ENCODE results near the gene PSMD14.

PSMD14 gene

DNA sequence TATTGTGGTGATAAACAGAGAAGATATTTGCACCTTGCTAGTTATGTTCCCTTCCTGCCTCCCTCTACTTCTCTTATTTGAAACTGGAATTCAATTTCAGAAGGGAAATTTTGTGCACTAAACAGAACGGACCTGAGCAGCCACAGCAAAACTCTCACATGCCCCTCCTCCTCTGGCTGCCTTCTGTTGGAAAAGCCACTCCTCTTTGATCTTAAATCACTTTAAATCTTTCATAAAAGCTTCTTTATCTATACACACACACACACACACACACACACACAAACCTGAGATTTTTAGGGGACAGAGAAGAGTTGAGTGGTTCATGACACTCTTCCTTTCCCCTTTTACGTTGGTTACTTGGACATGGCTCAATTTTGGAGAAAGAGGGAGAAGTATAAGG lies 113.5 kb downstream of the PSMD14 start:
- TF ChIP-seq, protein P1, sequence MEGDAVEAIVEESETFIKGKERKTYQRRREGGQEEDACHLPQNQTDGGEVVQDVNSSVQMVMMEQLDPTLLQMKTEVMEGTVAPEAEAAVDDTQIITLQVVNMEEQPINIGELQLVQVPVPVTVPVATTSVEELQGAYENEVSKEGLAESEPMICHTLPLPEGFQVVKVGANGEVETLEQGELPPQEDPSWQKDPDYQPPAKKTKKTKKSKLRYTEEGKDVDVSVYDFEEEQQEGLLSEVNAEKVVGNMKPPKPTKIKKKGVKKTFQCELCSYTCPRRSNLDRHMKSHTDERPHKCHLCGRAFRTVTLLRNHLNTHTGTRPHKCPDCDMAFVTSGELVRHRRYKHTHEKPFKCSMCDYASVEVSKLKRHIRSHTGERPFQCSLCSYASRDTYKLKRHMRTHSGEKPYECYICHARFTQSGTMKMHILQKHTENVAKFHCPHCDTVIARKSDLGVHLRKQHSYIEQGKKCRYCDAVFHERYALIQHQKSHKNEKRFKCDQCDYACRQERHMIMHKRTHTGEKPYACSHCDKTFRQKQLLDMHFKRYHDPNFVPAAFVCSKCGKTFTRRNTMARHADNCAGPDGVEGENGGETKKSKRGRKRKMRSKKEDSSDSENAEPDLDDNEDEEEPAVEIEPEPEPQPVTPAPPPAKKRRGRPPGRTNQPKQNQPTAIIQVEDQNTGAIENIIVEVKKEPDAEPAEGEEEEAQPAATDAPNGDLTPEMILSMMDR (IDR thresholded peaks at IDR 0.05; ENCODE audit: insufficient read depth, missing control alignments) = no peak
- FAIRE-seq (no peak), DNase-seq (ENCODE audit: insufficient read length, low spot score) (no peak)

DNA sequence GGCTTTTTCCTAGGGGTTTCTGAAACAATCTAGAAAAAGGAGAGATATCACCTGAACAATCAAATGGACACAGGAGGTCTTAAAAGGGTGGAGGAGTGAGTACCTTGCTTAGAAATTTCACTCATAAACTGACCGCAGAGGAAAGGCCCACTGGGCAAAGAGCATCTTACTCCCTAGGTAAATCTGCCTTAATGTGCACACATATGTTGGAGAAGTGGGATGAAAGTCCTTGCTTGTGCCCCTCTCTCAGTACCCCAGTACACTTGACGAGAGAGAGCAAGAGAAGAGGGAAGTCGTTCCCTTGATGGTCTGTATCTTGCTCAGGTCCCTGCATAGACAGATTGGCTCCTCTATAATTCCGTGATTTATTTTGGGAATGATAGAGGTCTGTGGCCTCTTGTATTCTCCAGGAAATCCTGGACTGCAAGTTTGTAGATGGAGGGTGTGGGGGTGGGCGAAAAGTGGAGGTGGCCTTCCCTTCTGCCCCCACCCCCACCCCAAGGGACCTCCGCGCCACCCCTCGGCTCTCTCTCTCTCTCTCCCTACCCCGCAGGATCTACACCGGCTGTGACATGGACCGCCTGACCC lies 114.7 kb downstream of the PSMD14 start:
- TF ChIP-seq, protein P1 (IDR thresholded peaks at IDR 0.05; ENCODE audit: insufficient read depth, missing control alignments) = no peak
- no peak for DNase-seq (ENCODE audit: insufficient read length, low spot score)

DNA sequence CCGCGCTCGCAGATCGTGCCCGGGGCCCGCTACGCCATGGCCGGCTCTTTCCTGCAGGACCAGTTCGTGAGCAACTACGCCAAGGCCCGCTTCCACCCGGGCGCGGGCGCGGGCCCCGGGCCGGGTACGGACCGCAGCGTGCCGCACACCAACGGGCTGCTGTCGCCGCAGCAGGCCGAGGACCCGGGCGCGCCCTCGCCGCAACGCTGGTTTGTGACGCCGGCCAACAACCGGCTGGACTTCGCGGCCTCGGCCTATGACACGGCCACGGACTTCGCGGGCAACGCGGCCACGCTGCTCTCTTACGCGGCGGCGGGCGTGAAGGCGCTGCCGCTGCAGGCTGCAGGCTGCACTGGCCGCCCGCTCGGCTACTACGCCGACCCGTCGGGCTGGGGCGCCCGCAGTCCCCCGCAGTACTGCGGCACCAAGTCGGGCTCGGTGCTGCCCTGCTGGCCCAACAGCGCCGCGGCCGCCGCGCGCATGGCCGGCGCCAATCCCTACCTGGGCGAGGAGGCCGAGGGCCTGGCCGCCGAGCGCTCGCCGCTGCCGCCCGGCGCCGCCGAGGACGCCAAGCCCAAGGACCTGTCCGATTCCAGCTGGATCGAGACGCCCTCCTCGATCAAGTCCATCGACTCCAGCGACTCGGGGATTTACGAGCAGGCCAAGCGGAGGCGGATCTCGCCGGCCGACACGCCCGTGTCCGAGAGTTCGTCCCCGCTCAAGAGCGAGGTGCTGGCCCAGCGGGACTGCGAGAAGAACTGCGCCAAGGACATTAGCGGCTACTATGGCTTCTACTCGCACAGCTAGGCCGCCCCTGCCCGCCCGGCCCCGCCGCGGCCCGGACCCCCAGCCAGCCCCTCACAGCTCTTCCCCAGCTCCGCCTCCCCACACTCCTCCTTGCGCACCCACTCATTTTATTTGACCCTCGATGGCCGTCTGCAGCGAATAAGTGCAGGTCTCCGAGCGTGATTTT lies 115.5 kb downstream of the PSMD14 start:
- FAIRE-seq (no peak), DNase-seq (ENCODE audit: insufficient read length, low spot score) (no peak)
- TF ChIP-seq, protein P1 (IDR thresholded peaks at IDR 0.05; ENCODE audit: insufficient read depth, missing control alignments) = no peak

More for the DNA sequence above, 114.7 kb downstream of the PSMD14 start:
- no peak for FAIRE-seq

DNA sequence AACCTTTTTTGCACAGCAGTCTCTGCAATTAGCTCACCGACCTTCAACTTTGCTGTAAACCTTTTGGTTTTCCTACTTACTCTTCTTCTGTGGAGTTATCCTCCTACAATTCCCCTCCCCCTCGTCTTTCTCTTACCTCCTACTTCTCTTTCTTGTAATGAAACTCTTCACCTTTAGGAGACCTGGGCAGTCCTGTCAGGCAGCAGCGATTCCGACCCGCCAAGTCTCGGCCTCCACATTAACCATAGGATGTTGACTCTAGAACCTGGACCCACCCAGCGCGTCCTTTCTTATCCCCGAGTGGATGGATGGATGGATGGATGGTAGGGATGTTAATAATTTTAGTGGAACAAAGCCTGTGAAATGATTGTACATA lies 116.2 kb downstream of the PSMD14 start:
- FAIRE-seq (no peak), DNase-seq (ENCODE audit: insufficient read length, low spot score) (no peak)
- TF ChIP-seq, protein P1 (IDR thresholded peaks at IDR 0.05; ENCODE audit: insufficient read depth, missing control alignments) = no peak

DNA sequence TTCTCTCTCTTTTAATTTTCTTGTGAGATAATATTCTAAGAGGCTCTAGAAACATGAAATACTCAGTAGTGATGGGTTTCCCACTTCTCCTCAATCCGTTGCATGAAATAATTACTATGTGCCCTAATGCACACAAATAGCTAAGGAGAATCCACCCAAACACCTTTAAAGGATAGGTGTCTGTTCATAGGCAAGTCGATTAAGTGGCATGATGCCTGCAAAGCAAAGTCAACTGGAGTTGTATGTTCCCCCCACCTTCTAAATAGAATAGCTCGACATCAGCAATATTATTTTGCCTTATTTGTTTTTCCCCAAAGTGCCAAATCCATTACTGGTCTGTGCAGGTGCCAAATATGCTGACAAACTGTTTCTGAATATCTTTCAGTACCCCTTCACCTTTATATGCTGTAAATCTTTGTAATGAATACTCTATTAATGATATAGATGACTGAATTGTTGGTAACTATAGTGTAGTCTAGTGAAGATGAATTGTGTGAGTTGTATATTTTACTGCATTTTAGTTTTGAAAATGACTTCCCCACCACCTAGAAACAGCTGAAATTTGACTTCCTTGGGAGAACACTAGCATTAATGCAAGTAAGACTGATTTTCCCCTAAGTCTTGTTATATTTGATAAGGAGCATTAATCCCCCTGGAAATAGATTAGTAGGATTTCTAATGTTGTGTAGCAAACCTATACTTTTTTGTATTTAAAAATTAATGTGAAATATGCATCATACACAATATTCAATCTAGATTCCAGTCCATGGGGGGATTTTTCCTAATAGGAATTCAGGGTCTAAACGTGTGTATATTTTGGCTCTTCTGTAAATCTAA lies 116.9 kb downstream of the PSMD14 start:
- DNase-seq (ENCODE audit: insufficient read length, low spot score) (no peak), FAIRE-seq (no peak)
- TF ChIP-seq, protein P1 (IDR thresholded peaks at IDR 0.05; ENCODE audit: insufficient read depth, missing control alignments) = no peak

DNA sequence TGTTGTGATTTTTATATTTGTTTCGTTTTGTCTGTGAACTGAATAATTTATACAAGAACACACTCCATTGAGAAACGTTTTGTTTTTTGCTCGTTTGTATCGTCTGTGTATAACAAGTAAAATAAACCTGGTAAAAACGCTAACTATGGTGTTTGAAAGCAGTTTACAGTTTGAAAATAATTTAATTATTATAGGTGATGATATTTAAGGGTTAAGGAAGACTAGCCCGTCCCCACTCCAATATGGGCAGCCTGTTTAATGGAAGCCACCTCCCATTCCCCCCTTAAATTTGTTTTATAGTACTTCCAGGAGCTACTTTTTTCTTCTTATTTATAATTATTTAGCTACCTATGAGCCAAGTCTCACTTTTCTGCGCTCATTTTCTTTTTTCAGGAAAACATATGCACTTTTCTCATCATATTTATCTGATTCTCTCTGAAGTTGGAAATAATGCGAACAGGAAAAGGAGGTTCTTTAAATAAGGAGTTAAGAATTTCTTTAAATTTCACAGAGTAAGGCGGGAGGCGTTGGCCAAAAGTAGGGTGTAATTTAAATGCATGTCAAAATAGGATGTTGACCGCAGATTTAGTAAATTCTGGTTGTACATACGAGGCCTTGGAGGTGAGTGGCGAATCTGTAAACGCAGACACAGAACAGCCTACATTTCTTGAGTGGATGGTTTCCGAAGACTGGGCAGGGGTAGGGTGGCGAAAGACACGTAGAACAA lies 117.7 kb downstream of the PSMD14 start:
- TF ChIP-seq, protein P1 (IDR thresholded peaks at IDR 0.05; ENCODE audit: insufficient read depth, missing control alignments) = no peak
- FAIRE-seq = no peak
- DNase-seq (ENCODE audit: insufficient read length, low spot score) = no peak
